Measurements from ENCODE around the gene CAB39. TPM values are rescaled to one million over a fixed set of nuclear protein-coding genes. Genes with fewer than 3 reads are reported as not detected.

CAB39 gene
- total RNA-seq, 1 donor from 2014 or later: 92.2 TPM

- intact Hi-C loops (cut with micrococcal nuclease): no loop called here
- no peaks in the 10 kb centered on the region for H3K9me3 ChIP-seq (replicated peaks)
- no peaks in the 10 kb centered on the region for H3K36me3 ChIP-seq
- H3K27ac ChIP-seq (replicated peaks): no peak overlapping the region
- no peaks in the 10 kb centered on the region for H3K27me3 ChIP-seq (ENCODE audit: low read depth)
- H3K4me1 ChIP-seq: peaks cover 6% of the 10 kb centered on the region
- H3K4me3 ChIP-seq: no peak overlapping the region
- no peak for TF ChIP-seq CTCF (IDR thresholded peaks at IDR 0.05; ENCODE audit: borderline replicate concordance)
- DNase-seq: no peak
Measured at GRCh38 chr2:230691005-230691647, 21.5 kb upstream of the CAB39 start.

GRCh38 chr2:230692760-230693159 is 19.9 kb upstream of the CAB39 start:
- no peaks in the 10 kb centered on the region for H3K9me3 ChIP-seq (replicated peaks)
- H3K4me3 ChIP-seq: no peak overlapping the region
- H3K4me1 ChIP-seq: peaks cover 6% of the 10 kb centered on the region
- no peaks in the 10 kb centered on the region for H3K36me3 ChIP-seq
- H3K27me3 ChIP-seq (ENCODE audit: low read depth): no peaks in the 10 kb centered on the region
- TF ChIP-seq CTCF (IDR thresholded peaks at IDR 0.05; ENCODE audit: borderline replicate concordance): no peak
- DNase-seq: no peak
- H3K27ac ChIP-seq (replicated peaks): no peak overlapping the region
- intact Hi-C loops (cut with micrococcal nuclease): no loop called here

GRCh38 chr2:230693411-230693810 is 19.2 kb upstream of the CAB39 start:
- DNase-seq: no peak
- no peaks in the 10 kb centered on the region for H3K36me3 ChIP-seq
- H3K27me3 ChIP-seq (ENCODE audit: low read depth): no peaks in the 10 kb centered on the region
- no peaks in the 10 kb centered on the region for H3K9me3 ChIP-seq (replicated peaks)
- intact Hi-C loops (cut with micrococcal nuclease): no loop called here
- no peak overlapping the region for H3K4me3 ChIP-seq
- no peak overlapping the region for H3K27ac ChIP-seq (replicated peaks)
- no peak for TF ChIP-seq CTCF (IDR thresholded peaks at IDR 0.05; ENCODE audit: borderline replicate concordance)
- H3K4me1 ChIP-seq: peaks cover 6% of the 10 kb centered on the region

- Histone ChIP-seq H3K4me3 (no peak overlapping the region), H3K9me3 (replicated peaks) (no peaks in the 10 kb centered on the region), H3K36me3 (no peaks in the 10 kb centered on the region), H3K27ac (replicated peaks) (no peak overlapping the region), H3K4me1 (peaks cover 6% of the 10 kb centered on the region), H3K27me3 (ENCODE audit: low read depth) (no peaks in the 10 kb centered on the region)
- intact Hi-C loops (cut with micrococcal nuclease): no loop called here
- no peak for TF ChIP-seq CTCF (IDR thresholded peaks at IDR 0.05; ENCODE audit: borderline replicate concordance)
- DNase-seq: no peak
Measured at GRCh38 chr2:230694241-230694640, 18.4 kb upstream of the CAB39 start.

- H3K4me1 ChIP-seq: no peaks in the 10 kb centered on the region
- H3K4me3 ChIP-seq: no peak overlapping the region
- H3K9me3 ChIP-seq (replicated peaks): no peaks in the 10 kb centered on the region
- H3K27me3 ChIP-seq (ENCODE audit: low read depth): no peaks in the 10 kb centered on the region
- intact Hi-C loops (cut with micrococcal nuclease): no loop called here
- no peaks in the 10 kb centered on the region for H3K36me3 ChIP-seq
- H3K27ac ChIP-seq (replicated peaks): no peak overlapping the region
- no peak for TF ChIP-seq CTCF (IDR thresholded peaks at IDR 0.05; ENCODE audit: borderline replicate concordance)
- DNase-seq: no peak
Measured at GRCh38 chr2:230695551-230695950, 17.1 kb upstream of the CAB39 start.

Measured in left ventricle myocardium inferior (tissue), 1 donor.